SU-DHL-6 (cell line): Measurements from ENCODE around the gene NAGPA.
"Not testable (repeated sequence)": the region's sequence is repeated elsewhere in the genome, so short reads cannot be mapped to it uniquely, and the experiment has no call there.

Experiments
- H2AFZ ChIP-seq: fragments of 200-600 bp; sonication (generic); 2 replicates; pipeline ENCODE4 v1.6.1; 2014; ENCODE audit warnings: low read depth, mild to moderate bottlenecking, moderate library complexity, mixed read lengths, antibody characterized with exemption, low read length; ENCODE audit not compliant: severe bottlenecking
- H3F3A ChIP-seq: fragments of 200-600 bp; shearing (Covaris generic); 2 replicates; pipeline ENCODE4 v1.6.0; 2016; ENCODE audit warnings: antibody characterized with exemption, mild to moderate bottlenecking; ENCODE audit not compliant: insufficient read depth
- H3K27ac ChIP-seq: fragments of 200-600 bp; sonication (generic); 2 replicates; pipeline ENCODE4 v1.5.1; 2016; ENCODE audit warnings: low read depth, mild to moderate bottlenecking, low read length, moderate library complexity, mixed read lengths
- H3K27me3 ChIP-seq: fragments of 200-600 bp; sonication (generic), shearing (Covaris generic); 2 replicates; pipeline ENCODE4 v1.6.0; 2014; ENCODE audit warnings: mild to moderate bottlenecking, low read length
- H3K36me3 ChIP-seq: fragments of 200-600 bp; sonication (generic); 2 replicates; pipeline ENCODE4 v1.6.1; 2014; ENCODE audit warnings: mild to moderate bottlenecking, low read length, mixed read lengths
- H3K4me2 ChIP-seq: fragments of 300-600, 200-600 bp; shearing (Covaris generic), sonication (generic); 2 replicates; pipeline ENCODE4 v1.6.0; 2014; ENCODE audit warnings: low read length, low read depth, mild to moderate bottlenecking; ENCODE audit not compliant: poor library complexity, severe bottlenecking
- H3K4me3 ChIP-seq: fragments of 200-600 bp; sonication (generic); 2 replicates; pipeline ENCODE4 v1.5.1; 2014; ENCODE audit warnings: antibody characterized with exemption, low read length, mild to moderate bottlenecking, mixed read lengths; ENCODE audit not compliant: insufficient read depth, poor library complexity, severe bottlenecking
- H3K79me2 ChIP-seq: fragments of 200-600 bp; sonication (generic); 2 replicates; pipeline ENCODE4 v1.6.1; 2014; ENCODE audit warnings: mild to moderate bottlenecking, low read length, moderate library complexity; ENCODE audit not compliant: insufficient read depth
- H3K9ac ChIP-seq: fragments of 200-600 bp; sonication (generic); 2 replicates; pipeline ENCODE4 v1.7.0; 2014; ENCODE audit warnings: mild to moderate bottlenecking, low read length
- H3K9me2 ChIP-seq: fragments of 200-600 bp; sonication (generic); replicated peaks from 2 replicates; pipeline ENCODE4 v1.6.1; 2014; ENCODE audit warnings: low read length; ENCODE audit not compliant: insufficient read depth
- H3K9me3 ChIP-seq: fragments of 200-600 bp; sonication (generic); 2 replicates; pipeline ENCODE4 v1.6.1; 2014; ENCODE audit warnings: low read length, mixed read lengths; ENCODE audit not compliant: insufficient read depth
- H4K20me1 ChIP-seq: fragments of 200-600 bp; sonication (generic); 2 replicates; pipeline ENCODE4 v1.6.1; 2014; ENCODE audit warnings: low read depth, mild to moderate bottlenecking, antibody characterized with exemption, low read length, moderate library complexity, mixed read lengths
- CTCF ChIP-seq: fragments of 200-600 bp; sonication (generic); IDR thresholded peaks from one replicate; pipeline ENCODE4 v1.5.1; 2017; ENCODE audit warnings: antibody characterized with exemption, mild to moderate bottlenecking, low read length, moderate library complexity; ENCODE audit not compliant: insufficient read depth, poor library complexity, severe bottlenecking
- EZH2phosphoT487 ChIP-seq: fragments of 200-600 bp; sonication (generic), shearing (Covaris generic); conservative IDR thresholded peaks from 2 replicates; pipeline ENCODE4 v1.6.1; 2018; ENCODE audit warnings: mild to moderate bottlenecking, antibody characterized with exemption, low read length, moderate library complexity, mixed read lengths

The NAGPA gene

GRCh38 chr16:5054876-5055865, 21.4 kb upstream of the NAGPA start:
- Histone ChIP-seq H3F3A (no peaks in the 10 kb centered on the region), H3K27me3 (no peaks in the 10 kb centered on the region), H3K36me3 (no peaks in the 10 kb centered on the region), H3K9me2 (no peaks in the 10 kb centered on the region), H4K20me1 (no peaks in the 10 kb centered on the region), H3K9ac (no peak overlapping the region), H3K27ac (no peak overlapping the region), H3K79me2 (no peaks in the 10 kb centered on the region), H3K4me3 (no peak overlapping the region), H2AFZ (no peak overlapping the region), H3K9me3 (no peaks in the 10 kb centered on the region), H3K4me2 (no peak overlapping the region)
- no peak for TF ChIP-seq EZH2phosphoT487
- no peak for TF ChIP-seq CTCF

- no peaks in the 10 kb centered on the region for H4K20me1 ChIP-seq
- H3K4me2 ChIP-seq, result no peak overlapping the region
- H3K36me3 ChIP-seq, result no peaks in the 10 kb centered on the region
- no peaks in the 10 kb centered on the region for H3K9me3 ChIP-seq
- no peak overlapping the region for H3K27ac ChIP-seq
- H3K9ac ChIP-seq, result no peak overlapping the region
- no peaks in the 10 kb centered on the region for H3F3A ChIP-seq
- no peaks in the 10 kb centered on the region for H3K9me2 ChIP-seq
- no peaks in the 10 kb centered on the region for H3K27me3 ChIP-seq
- H3K79me2 ChIP-seq, result no peaks in the 10 kb centered on the region
- H2AFZ ChIP-seq, result no peak overlapping the region
- TF ChIP-seq EZH2phosphoT487 (no peak), CTCF (no peak)
- no peak overlapping the region for H3K4me3 ChIP-seq
Observed at GRCh38 chr16:5046914-5047313, 13.2 kb upstream of the NAGPA start.

GRCh38 chr16:5045499-5046115, 11.9 kb upstream of the NAGPA start:
- H3K4me3 ChIP-seq, result no peak overlapping the region
- H3K9me3 ChIP-seq, result no peaks in the 10 kb centered on the region
- no peak overlapping the region for H2AFZ ChIP-seq
- H3K9me2 ChIP-seq, result no peaks in the 10 kb centered on the region
- no peaks in the 10 kb centered on the region for H3K79me2 ChIP-seq
- H3K4me2 ChIP-seq, result no peak overlapping the region
- H3K9ac ChIP-seq, result no peak overlapping the region
- H3K27ac ChIP-seq, result no peak overlapping the region
- TF ChIP-seq CTCF (no peak), EZH2phosphoT487 (no peak)
- no peaks in the 10 kb centered on the region for H3K36me3 ChIP-seq
- H3F3A ChIP-seq, result no peaks in the 10 kb centered on the region
- no peaks in the 10 kb centered on the region for H3K27me3 ChIP-seq
- H4K20me1 ChIP-seq, result no peaks in the 10 kb centered on the region

GRCh38 chr16:5044581-5044980, 10.8 kb upstream of the NAGPA start:
- not testable (repeated sequence) for H3K27me3 ChIP-seq, H2AFZ ChIP-seq

More at GRCh38 chr16:5044581-5044980, 10.8 kb upstream of the NAGPA start:
- not testable (repeated sequence) for H3K4me2 ChIP-seq, H3K36me3 ChIP-seq, H3K4me3 ChIP-seq, H3K79me2 ChIP-seq, H4K20me1 ChIP-seq, H3K9me3 ChIP-seq, H3K27ac ChIP-seq, H3F3A ChIP-seq, H3K9ac ChIP-seq, H3K9me2 ChIP-seq
